ENCODE data around the gene MINPP1.
"Not testable (repeated sequence)": the region's sequence is repeated elsewhere in the genome, so short reads cannot be mapped to it uniquely, and the experiment has no call there.

Gene MINPP1

DNA sequence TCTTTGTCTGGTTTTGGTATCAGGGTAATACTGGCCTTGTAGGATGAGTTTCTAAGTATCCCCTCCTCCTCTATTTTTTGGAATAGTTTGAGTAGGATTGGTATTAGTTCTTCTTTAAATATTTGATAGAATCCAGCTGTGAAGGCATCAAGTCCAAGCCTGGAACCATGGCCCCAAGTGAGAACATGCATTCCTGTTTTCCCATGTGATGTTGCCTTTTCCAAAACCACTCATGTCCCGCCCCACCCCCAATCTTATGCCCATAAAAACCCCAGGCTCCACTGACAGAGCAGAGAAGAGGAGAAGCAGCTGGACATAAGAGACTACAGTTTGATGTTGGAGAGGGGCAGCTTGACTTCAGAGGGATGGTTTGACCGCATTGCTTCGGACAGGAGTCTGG, 71.2 kb downstream of the MINPP1 start:
- Mint-ChIP-seq H3K36me3 (peaks cover 2% of the 10 kb centered on the region), H3K27me3 (peaks cover 13% of the 10 kb centered on the region), H3K4me1 (ENCODE audit: low read depth) (no peaks in the 10 kb centered on the region), H3K9me3 (ENCODE audit: low read depth) (peaks cover 9% of the 10 kb centered on the region), H3K4me3 (no peak overlapping the region), H3K27ac (no peak overlapping the region)

GRCh38 chr10:87578160-87578841, 73.6 kb downstream of the MINPP1 start:
- Mint-ChIP-seq H3K4me3 (no peak overlapping the region), H3K4me1 (ENCODE audit: low read depth) (no peaks in the 10 kb centered on the region), H3K9me3 (ENCODE audit: low read depth) (no peaks in the 10 kb centered on the region), H3K27me3 (peaks cover 14% of the 10 kb centered on the region), H3K36me3 (no peaks in the 10 kb centered on the region), H3K27ac (no peak overlapping the region)

DNA sequence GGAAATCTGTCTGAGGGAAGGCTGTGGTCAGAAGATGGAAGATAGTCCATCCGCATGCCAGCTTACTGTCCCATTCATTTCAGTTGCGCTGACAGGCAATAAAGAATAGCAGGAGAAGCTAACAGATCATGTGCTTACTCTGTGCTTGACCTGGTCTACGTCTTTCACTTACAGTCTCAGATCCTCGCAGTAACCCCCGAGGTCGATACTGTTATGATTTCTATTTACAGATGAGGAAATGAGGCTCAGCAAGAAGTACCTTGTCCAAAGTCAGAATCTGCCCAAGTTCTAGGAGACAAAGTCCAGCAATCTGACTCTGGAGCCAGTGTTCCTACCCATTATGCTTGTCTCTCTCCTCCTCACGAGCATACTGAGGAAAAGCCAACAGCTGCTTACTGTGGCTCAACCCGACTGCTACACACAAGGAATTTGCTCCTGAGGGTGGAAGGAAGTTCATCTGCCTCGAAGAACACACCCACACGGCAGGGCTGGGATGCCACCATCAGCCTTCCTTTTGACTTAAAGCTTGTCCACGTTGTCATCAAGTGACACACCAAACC, 74.2 kb downstream of the MINPP1 start:
- Mint-ChIP-seq H3K4me1 (ENCODE audit: low read depth) (no peaks in the 10 kb centered on the region), H3K36me3 (no peaks in the 10 kb centered on the region)

DNA sequence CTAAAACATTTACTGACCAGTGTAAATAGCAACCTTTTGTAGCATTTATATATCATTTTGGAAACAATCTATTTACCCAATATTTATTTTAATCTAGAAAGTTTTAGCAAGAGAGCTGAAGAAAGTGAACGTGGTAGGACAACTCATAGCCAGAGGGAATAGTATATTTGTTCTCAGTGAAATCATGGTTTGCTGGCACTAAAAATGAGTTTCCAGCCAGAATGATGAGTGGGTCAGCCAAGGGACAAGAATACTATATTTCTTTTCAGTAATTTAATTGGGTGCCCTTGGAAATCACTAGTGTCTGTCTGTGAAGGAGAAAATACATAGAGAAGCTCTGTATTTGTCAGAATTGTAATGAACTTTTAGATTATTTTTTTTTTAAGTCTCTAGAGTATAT, 74.9 kb downstream of the MINPP1 start:
- Mint-ChIP-seq H3K27me3 (peaks cover 16% of the 10 kb centered on the region), H3K9me3 (ENCODE audit: low read depth) (no peaks in the 10 kb centered on the region), H3K4me1 (ENCODE audit: low read depth) (no peaks in the 10 kb centered on the region), H3K36me3 (no peaks in the 10 kb centered on the region), H3K27ac (no peak overlapping the region), H3K4me3 (no peak overlapping the region)

More for the DNA sequence above, 74.2 kb downstream of the MINPP1 start:
- Mint-ChIP-seq H3K4me3 (no peak overlapping the region), H3K9me3 (ENCODE audit: low read depth) (no peaks in the 10 kb centered on the region), H3K27ac (no peak overlapping the region), H3K27me3 (peaks cover 14% of the 10 kb centered on the region)

- Mint-ChIP-seq H3K27me3 (peaks cover 16% of the 10 kb centered on the region), H3K36me3 (no peaks in the 10 kb centered on the region), H3K27ac (no peak overlapping the region), H3K9me3 (ENCODE audit: low read depth) (no peaks in the 10 kb centered on the region), H3K4me3 (no peak overlapping the region), H3K4me1 (ENCODE audit: low read depth) (no peaks in the 10 kb centered on the region)
Measured at GRCh38 chr10:87580016-87580415, 75.3 kb downstream of the MINPP1 start.

DNA sequence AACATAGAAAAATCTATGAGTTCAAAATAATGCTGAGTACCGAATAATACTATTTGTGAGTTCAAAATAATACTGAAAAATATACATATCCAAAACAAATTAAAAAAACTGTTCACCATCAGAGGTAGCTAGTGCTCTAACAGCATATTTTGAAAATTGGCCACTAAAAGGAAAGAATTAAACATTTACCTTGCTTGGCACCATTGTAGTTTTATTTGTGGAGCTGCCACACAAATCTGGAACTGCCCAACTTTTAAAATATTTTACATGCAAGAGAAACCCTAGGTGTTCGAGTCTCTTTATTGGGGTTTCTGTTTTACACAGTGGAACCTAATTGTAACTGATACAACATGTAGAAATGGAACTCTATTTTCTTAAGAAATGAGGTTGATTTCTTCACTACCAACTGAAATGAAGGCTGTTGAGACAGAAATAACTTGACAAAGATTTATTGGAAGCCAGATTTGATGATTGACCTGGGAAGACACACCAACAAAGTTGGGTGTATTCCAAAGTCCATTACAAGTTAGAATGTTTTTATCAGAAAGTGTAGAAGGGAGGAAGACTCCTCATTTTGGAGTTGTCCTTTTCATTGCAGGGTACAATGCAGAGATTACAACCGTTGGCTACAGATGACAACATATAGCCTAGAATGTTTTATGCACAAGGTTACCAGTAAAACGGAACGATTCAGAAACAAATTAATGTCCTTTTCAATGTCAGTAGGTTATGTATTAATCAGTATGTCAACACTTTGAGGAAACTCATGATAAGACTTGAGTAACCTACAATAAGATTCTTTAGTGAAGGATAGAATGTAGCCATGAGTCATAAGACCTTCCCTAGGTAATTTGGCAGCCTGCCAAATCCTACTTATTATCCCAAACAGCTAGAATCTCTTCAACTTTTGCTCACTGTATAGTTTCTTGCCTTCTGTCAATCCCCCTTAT, 81.1 kb downstream of the MINPP1 start:
- Mint-ChIP-seq H3K36me3 (no peaks in the 10 kb centered on the region), H3K27ac (no peak overlapping the region), H3K27me3 (peaks cover 4% of the 10 kb centered on the region), H3K4me1 (ENCODE audit: low read depth) (no peaks in the 10 kb centered on the region), H3K9me3 (ENCODE audit: low read depth) (no peaks in the 10 kb centered on the region), H3K4me3 (no peak overlapping the region)

DNA sequence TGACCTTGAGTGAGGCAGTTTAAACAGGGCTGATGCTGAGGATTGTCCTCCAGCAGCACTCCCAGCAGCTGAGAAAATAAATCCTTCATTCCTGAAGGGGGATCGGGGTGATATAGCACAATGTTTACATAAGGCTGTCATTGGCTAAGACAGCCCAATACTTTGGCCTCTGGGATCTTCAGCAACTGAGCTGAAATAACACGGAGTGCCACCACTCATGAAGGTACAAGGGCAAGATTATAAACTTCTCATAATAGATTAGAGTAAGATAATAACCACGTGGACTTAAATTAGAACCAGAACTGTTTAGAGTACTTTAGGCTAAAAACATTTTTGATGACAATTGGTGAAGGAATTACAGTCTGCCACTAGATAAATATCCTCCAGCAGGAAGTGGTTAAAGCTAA, 85.0 kb downstream of the MINPP1 start:
- H3K4me3 Mint-ChIP-seq = no peak overlapping the region
- no peaks in the 10 kb centered on the region for H3K9me3 Mint-ChIP-seq (ENCODE audit: low read depth)
- H3K27ac Mint-ChIP-seq = no peak overlapping the region
- H3K27me3 Mint-ChIP-seq = no peaks in the 10 kb centered on the region
- H3K4me1 Mint-ChIP-seq (ENCODE audit: low read depth) = no peaks in the 10 kb centered on the region
- H3K36me3 Mint-ChIP-seq = no peaks in the 10 kb centered on the region

GRCh38 chr10:87590705-87591588, 86.3 kb downstream of the MINPP1 start:
- H3K9me3 Mint-ChIP-seq (ENCODE audit: low read depth) = no peaks in the 10 kb centered on the region
- no peak overlapping the region for H3K27ac Mint-ChIP-seq
- H3K4me1 Mint-ChIP-seq (ENCODE audit: low read depth) = no peaks in the 10 kb centered on the region
- H3K36me3 Mint-ChIP-seq = no peaks in the 10 kb centered on the region
- H3K27me3 Mint-ChIP-seq = no peaks in the 10 kb centered on the region
- H3K4me3 Mint-ChIP-seq = no peak overlapping the region

DNA sequence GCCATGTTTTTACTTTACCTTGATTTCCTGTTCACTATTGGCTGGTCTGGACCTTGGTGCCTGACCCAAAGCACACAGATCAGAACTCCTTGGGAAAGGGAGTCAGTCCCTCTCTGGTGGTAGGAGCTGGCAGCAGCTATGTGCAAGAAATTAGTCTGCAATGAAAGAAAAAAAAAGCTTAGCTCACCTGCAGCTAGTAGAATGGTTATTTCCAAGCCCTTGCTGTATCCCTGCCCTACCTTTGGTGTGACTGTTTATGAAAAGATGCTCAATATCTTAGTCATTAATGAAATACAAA, 86.8 kb downstream of the MINPP1 start:
- H3K4me3 Mint-ChIP-seq = no peak overlapping the region
- H3K9me3 Mint-ChIP-seq (ENCODE audit: low read depth) = no peaks in the 10 kb centered on the region
- H3K36me3 Mint-ChIP-seq = no peaks in the 10 kb centered on the region
- H3K27me3 Mint-ChIP-seq = no peaks in the 10 kb centered on the region
- no peak overlapping the region for H3K27ac Mint-ChIP-seq
- no peaks in the 10 kb centered on the region for H3K4me1 Mint-ChIP-seq (ENCODE audit: low read depth)

DNA sequence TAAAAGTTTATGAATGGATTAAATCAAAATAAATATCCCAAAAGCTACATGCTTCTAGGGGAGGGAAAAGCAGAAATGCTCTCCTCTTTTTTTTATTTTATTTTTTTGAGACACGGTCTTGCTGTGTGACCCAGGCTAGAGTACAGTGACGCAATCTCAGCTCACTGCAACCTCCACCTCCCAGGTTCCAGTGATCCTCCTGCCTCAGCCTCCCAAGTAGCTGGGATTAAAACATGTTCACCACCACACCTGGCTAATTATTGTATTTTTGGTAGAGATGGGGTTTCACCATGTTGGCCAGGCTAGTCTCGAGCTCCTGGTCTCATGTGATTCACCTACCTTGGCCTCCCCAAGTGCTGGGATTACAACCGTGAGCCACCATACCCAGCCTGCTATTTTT, 88.2 kb downstream of the MINPP1 start:
- not testable (repeated sequence) for H3K27me3 Mint-ChIP-seq; H3K36me3 Mint-ChIP-seq; H3K9me3 Mint-ChIP-seq (ENCODE audit: low read depth); H3K27ac Mint-ChIP-seq; H3K4me1 Mint-ChIP-seq (ENCODE audit: low read depth); H3K4me3 Mint-ChIP-seq

GRCh38 chr10:87593702-87594101, 89.0 kb downstream of the MINPP1 start:
- no peaks in the 10 kb centered on the region for H3K36me3 Mint-ChIP-seq
- no peak overlapping the region for H3K4me3 Mint-ChIP-seq
- H3K27me3 Mint-ChIP-seq = no peaks in the 10 kb centered on the region
- H3K9me3 Mint-ChIP-seq (ENCODE audit: low read depth) = no peaks in the 10 kb centered on the region
- no peak overlapping the region for H3K27ac Mint-ChIP-seq
- H3K4me1 Mint-ChIP-seq (ENCODE audit: low read depth) = no peaks in the 10 kb centered on the region

DNA sequence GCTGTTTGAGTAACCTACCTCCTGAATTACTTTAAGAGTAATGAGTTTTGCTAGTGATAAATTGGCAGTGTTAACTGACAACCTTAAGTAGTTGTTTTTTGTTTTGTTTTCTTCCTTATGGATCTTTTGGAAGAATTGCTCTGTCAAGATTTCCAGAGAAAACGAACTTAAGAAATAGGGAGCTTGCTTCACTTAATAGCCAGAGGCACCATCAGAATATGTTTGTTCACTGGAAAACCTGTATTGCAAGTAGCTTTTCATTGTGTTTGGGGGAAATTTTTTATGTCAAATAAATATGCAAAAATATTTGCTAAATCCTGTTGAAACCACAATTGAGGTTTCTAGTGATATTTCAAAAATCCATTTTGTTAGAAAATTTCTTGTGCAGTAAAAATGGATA, 89.5 kb downstream of the MINPP1 start:
- no peaks in the 10 kb centered on the region for H3K9me3 Mint-ChIP-seq (ENCODE audit: low read depth)
- no peaks in the 10 kb centered on the region for H3K27me3 Mint-ChIP-seq
- H3K27ac Mint-ChIP-seq = no peak overlapping the region
- no peak overlapping the region for H3K4me3 Mint-ChIP-seq
- no peaks in the 10 kb centered on the region for H3K36me3 Mint-ChIP-seq
- H3K4me1 Mint-ChIP-seq (ENCODE audit: low read depth) = no peaks in the 10 kb centered on the region

DNA sequence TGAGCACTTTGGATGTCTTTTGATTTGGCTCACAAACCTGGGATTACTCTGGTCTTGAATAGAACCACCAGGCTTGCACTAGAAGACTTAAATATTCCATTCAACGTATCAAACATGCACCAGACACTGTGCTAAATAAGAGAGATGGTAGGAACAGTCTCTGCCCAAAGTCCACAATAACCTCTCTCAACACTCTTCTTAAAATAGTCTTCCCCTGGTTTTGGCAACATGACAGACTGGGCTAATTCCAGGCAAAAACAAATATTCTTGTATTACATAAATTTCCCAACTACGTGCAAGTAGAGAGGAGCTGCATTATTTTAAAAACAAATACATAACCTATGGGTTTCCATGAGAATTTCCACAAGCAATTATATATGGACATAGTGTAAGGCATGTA, 90.2 kb downstream of the MINPP1 start:
- Mint-ChIP-seq H3K27me3 (no peaks in the 10 kb centered on the region), H3K4me3 (no peak overlapping the region), H3K36me3 (no peaks in the 10 kb centered on the region)

DNA sequence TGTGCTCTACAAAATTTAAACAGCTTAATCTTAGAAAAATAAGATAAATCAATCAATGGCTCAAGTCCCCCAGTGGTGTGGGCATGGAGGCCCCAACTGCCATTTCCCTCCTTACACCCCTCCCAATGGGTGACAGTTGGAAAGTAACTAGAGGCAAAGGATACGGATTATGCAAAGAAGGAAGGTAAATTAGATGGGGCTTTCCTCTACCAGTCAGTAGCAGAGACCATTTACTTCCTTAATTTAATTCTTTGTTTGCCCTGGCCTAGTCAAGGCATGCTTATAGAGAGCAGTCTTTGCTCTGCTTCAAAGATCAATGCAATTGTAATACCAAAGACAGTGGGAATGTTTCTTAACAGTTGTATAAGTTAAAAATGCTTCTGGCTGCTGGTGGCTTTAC, 91.7 kb downstream of the MINPP1 start:
- H3K4me1 Mint-ChIP-seq (ENCODE audit: low read depth) = peaks cover 1% of the 10 kb centered on the region
- H3K9me3 Mint-ChIP-seq (ENCODE audit: low read depth) = no peaks in the 10 kb centered on the region
- no peaks in the 10 kb centered on the region for H3K36me3 Mint-ChIP-seq
- no peak overlapping the region for H3K27ac Mint-ChIP-seq
- H3K4me3 Mint-ChIP-seq = no peak overlapping the region
- H3K27me3 Mint-ChIP-seq = no peaks in the 10 kb centered on the region

More for the DNA sequence above, 90.2 kb downstream of the MINPP1 start:
- no peak overlapping the region for H3K27ac Mint-ChIP-seq
- H3K4me1 Mint-ChIP-seq (ENCODE audit: low read depth) = no peaks in the 10 kb centered on the region
- H3K9me3 Mint-ChIP-seq (ENCODE audit: low read depth) = no peaks in the 10 kb centered on the region

DNA sequence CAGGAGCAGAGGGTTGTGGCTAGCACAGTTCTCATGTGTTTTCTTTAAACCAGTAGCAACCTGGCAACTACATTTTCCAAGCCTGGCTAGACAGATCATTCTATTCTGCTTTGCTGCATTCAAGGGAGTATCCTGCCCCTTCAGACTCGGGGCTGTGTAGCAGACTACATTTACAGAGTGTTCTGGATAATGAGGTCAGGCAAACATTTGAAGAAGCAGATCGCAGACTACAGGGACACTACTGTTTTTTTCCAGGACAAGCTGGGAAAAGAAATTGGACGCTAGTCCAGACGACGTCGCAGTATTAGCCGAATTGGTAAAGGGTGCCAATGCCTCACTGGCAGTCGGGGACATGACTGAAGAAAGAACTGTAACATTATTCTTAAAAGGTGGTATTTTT, 94.0 kb downstream of the MINPP1 start:
- no peak overlapping the region for H3K4me3 Mint-ChIP-seq
- H3K9me3 Mint-ChIP-seq (ENCODE audit: low read depth) = no peaks in the 10 kb centered on the region
- H3K27me3 Mint-ChIP-seq = no peaks in the 10 kb centered on the region
- no peak overlapping the region for H3K27ac Mint-ChIP-seq
- H3K36me3 Mint-ChIP-seq = no peaks in the 10 kb centered on the region
- peaks cover 9% of the 10 kb centered on the region for H3K4me1 Mint-ChIP-seq (ENCODE audit: low read depth)

Data from activated naive CD8-positive, alpha-beta T cell (primary cell).